ENCODE measurements around the gene RPIA.
"Not testable (repeated sequence)": the region's sequence is repeated elsewhere in the genome, so short reads cannot be mapped to it uniquely, and the experiment has no call there.

The RPIA gene

GRCh38 chr2:88765889-88766481 lies 74.5 kb downstream of the RPIA start:
- DNase-seq (ENCODE audit: low read depth in 1 of 2, low spot score in 1 of 2), result not testable (repeated sequence)

- no peak for DNase-seq (ENCODE audit: low read depth in 1 of 2, low spot score in 1 of 2)
These were observed 78.5 kb downstream of the RPIA start for GRCh38 chr2:88770016-88770415.

- DNase-seq (ENCODE audit: low read depth in 1 of 2, low spot score in 1 of 2), result not testable (repeated sequence)
These were observed 82.0 kb downstream of the RPIA start for GRCh38 chr2:88773233-88774028.

GRCh38 chr2:88789213-88789612 lies 97.7 kb downstream of the RPIA start:
- not testable (repeated sequence) for DNase-seq (ENCODE audit: low read depth in 1 of 2, low spot score in 1 of 2)

- not testable (repeated sequence) for DNase-seq (ENCODE audit: low read depth in 1 of 2, low spot score in 1 of 2)
These were observed 104.5 kb downstream of the RPIA start for GRCh38 chr2:88795932-88796331.

- DNase-seq (ENCODE audit: low read depth in 1 of 2, low spot score in 1 of 2), result not testable (repeated sequence)
These were observed 105.0 kb downstream of the RPIA start for GRCh38 chr2:88796523-88796922.

- DNase-seq (ENCODE audit: low read depth in 1 of 2, low spot score in 1 of 2), result not testable (repeated sequence)
These were observed 105.7 kb downstream of the RPIA start for GRCh38 chr2:88797164-88797563.
